Smooth muscle cell (in vitro differentiated cells): ENCODE data around the gene GLT8D1. TPM values are rescaled to one million over a fixed set of nuclear protein-coding genes. Genes with fewer than 3 reads are reported as not detected.
A peak's percentile ranks its signal among the peaks of the same experiment; 100 is the strongest.

Source experiments
- DNase-seq: peaks from one replicate; lab custom pipeline; 2025; ENCODE audit not compliant: unreplicated experiment; lab: John Stamatoyannopoulos, UW
- H2AFZ ChIP-seq: fragments of 200-600 bp; sonication (generic); 2 replicates; pipeline ENCODE4 v1.6.0; 2016; ENCODE audit warnings: antibody characterized with exemption, low read depth, mild to moderate bottlenecking
- H3F3A ChIP-seq: fragments of 200-600 bp; sonication (generic); 2 replicates; pipeline ENCODE4 v1.6.0; 2017; ENCODE audit warnings: antibody characterized with exemption, low read depth
- H3K27ac ChIP-seq: fragments of 200-600 bp; sonication (generic); 2 replicates; pipeline ENCODE4 v1.5.1; 2016; ENCODE audit warnings: low read depth, mild to moderate bottlenecking
- H3K27me3 ChIP-seq: fragments of 200-600 bp; sonication (generic); 2 replicates; pipeline ENCODE4 v1.6.1; 2016; ENCODE audit warnings: low read depth, mild to moderate bottlenecking
- H3K36me3 ChIP-seq: fragments of 200-600 bp; sonication (generic); 2 replicates; pipeline ENCODE4 v1.5.1; 2016; ENCODE audit warnings: low read depth
- H3K4me1 ChIP-seq: fragments of 200-600 bp; sonication (generic); 2 replicates; pipeline ENCODE4 v1.5.1; 2016; ENCODE audit warnings: low read depth
- H3K4me2 ChIP-seq: fragments of 200-600 bp; sonication (generic); 2 replicates; pipeline ENCODE4 v1.6.0; 2016; ENCODE audit warnings: mild to moderate bottlenecking
- H3K4me3 ChIP-seq: fragments of 200-600 bp; sonication (generic); 2 replicates; pipeline ENCODE4 v1.5.1; 2016; ENCODE audit warnings: mild to moderate bottlenecking
- H3K79me2 ChIP-seq: fragments of 200-600 bp; sonication (generic); 2 replicates; pipeline ENCODE4 v1.6.0; 2016; ENCODE audit warnings: low read depth, mild to moderate bottlenecking
- H3K9ac ChIP-seq: fragments of 200-600 bp; sonication (generic); 2 replicates; pipeline ENCODE4 v1.6.0; 2016; ENCODE audit warnings: low read depth
- H3K9me3 ChIP-seq: fragments of 200-600 bp; sonication (generic); replicated peaks from 2 replicates; pipeline ENCODE4 v1.5.1; 2016; ENCODE audit warnings: low read depth
- H4K20me1 ChIP-seq: fragments of 200-600 bp; sonication (generic); 2 replicates; pipeline ENCODE4 v1.6.0; 2016; ENCODE audit warnings: low read depth
- CTCF ChIP-seq: fragments of 200-600 bp; sonication (generic); IDR thresholded peaks from 2 replicates; pipeline ENCODE4 v1.5.1; 2017; ENCODE audit warnings: borderline replicate concordance, mild to moderate bottlenecking, antibody characterized with exemption; ENCODE audit not compliant: insufficient read depth, poor library complexity, severe bottlenecking
- WGBS: methylation state at CpG from one replicate; pipeline ENCODE4 v1.1.7; 2016; ENCODE audit warnings: low lambda C conversion rate; 5-methylcytosine and 5-hydroxymethylcytosine counted together
- polyA plus RNA-seq: library from polyadenylated mRNA; unstranded; fragments of >200 nt; fragmentation: Nextera tagmentation; extraction: Ambion mirVana; gene quantifications from 2 replicates; pipeline ENCODE4 v1.2.1, GENCODE V29; 2016
- total RNA-seq: library from RNA; depleted of rRNA; stranded (reverse); fragments of >200 nt; gene quantifications from 2 replicates; pipeline ENCODE4 v1.2.3, GENCODE V29; 2014

GLT8D1 gene
- total RNA-seq: 110 and 151 TPM in 2 replicates
- 126 and 133 TPM in 2 replicates for polyA plus RNA-seq

GRCh38 chr3:52705688-52706686 is at the start of gene GLT8D1, which contains the start of gene SPCS1:
TSS of gene GLT8D1 (minus strand) at chr3:52705791. CDS start at chr3:52700460, 5,331 bp downstream.
TSS of gene SPCS1 (plus strand) at chr3:52706106. CDS start at chr3:52706247, 141 bp downstream.
- DNase-seq: peak; percentile 87
- under 1% methylated on average over 71 of the region's 94 CpGs for WGBS

GRCh38 chr3:52754373-52754772 is 48.8 kb upstream of the GLT8D1 start:
- H3K79me2 ChIP-seq: no peaks in the 10 kb centered on the region
- H3F3A ChIP-seq: no peaks in the 10 kb centered on the region
- no peaks in the 10 kb centered on the region for H3K27me3 ChIP-seq
- no peaks in the 10 kb centered on the region for H3K4me1 ChIP-seq
- TF ChIP-seq CTCF: no peak
- H3K36me3 ChIP-seq: peaks cover 16% of the 10 kb centered on the region
- H2AFZ ChIP-seq: no peak overlapping the region
- WGBS: 98% methylated on average over 4 of the region's 4 CpGs
- no peak overlapping the region for H3K4me3 ChIP-seq
- no peaks in the 10 kb centered on the region for H3K9me3 ChIP-seq
- no peak overlapping the region for H3K27ac ChIP-seq
- no peaks in the 10 kb centered on the region for H4K20me1 ChIP-seq
- no peak for DNase-seq
- no peak overlapping the region for H3K4me2 ChIP-seq
- no peak overlapping the region for H3K9ac ChIP-seq

More at GRCh38 chr3:52705688-52706686, at the start of gene GLT8D1, which contains the start of gene SPCS1:
- peaks cover 23% of the 10 kb centered on the region for H3F3A ChIP-seq
- H2AFZ ChIP-seq: peak within 1 kb of the TSS; percentile 96
- H3K9me3 ChIP-seq: no peaks in the 10 kb centered on the region
- H3K36me3 ChIP-seq: peaks cover 4% of the 10 kb centered on the region
- no peak for TF ChIP-seq CTCF
- peak within 1 kb of the TSS; percentile 87 for H3K27ac ChIP-seq
- H3K27me3 ChIP-seq: no peaks in the 10 kb centered on the region
- H3K4me1 ChIP-seq: peaks cover 25% of the 10 kb centered on the region
- peak within 1 kb of the TSS; percentile 89 for H3K9ac ChIP-seq
- H3K79me2 ChIP-seq: peaks cover 67% of the 10 kb centered on the region
- H3K4me3 ChIP-seq: peak within 1 kb of the TSS; percentile 98
- peaks cover 24% of the 10 kb centered on the region for H4K20me1 ChIP-seq
- H3K4me2 ChIP-seq: peak within 1 kb of the TSS; percentile 100

GRCh38 chr3:52752045-52752660 is 46.6 kb upstream of the GLT8D1 start:
- Histone ChIP-seq H3K79me2 (no peaks in the 10 kb centered on the region), H3K27ac (no peak overlapping the region), H3K4me3 (no peak overlapping the region), H3K4me2 (no peak overlapping the region), H4K20me1 (no peaks in the 10 kb centered on the region), H3K4me1 (no peaks in the 10 kb centered on the region), H3F3A (no peaks in the 10 kb centered on the region), H3K27me3 (no peaks in the 10 kb centered on the region), H3K9me3 (no peaks in the 10 kb centered on the region), H2AFZ (no peak overlapping the region), H3K36me3 (peaks cover 16% of the 10 kb centered on the region), H3K9ac (no peak overlapping the region)
- TF ChIP-seq CTCF: no peak
- no peak for DNase-seq
- WGBS: 88% methylated on average over 3 of the region's 3 CpGs
